ENCODE results near the gene SYNCRIP.
"Not testable (repeated sequence)": the region's sequence is repeated elsewhere in the genome, so short reads cannot be mapped to it uniquely, and the experiment has no call there.

Gene SYNCRIP

DNA sequence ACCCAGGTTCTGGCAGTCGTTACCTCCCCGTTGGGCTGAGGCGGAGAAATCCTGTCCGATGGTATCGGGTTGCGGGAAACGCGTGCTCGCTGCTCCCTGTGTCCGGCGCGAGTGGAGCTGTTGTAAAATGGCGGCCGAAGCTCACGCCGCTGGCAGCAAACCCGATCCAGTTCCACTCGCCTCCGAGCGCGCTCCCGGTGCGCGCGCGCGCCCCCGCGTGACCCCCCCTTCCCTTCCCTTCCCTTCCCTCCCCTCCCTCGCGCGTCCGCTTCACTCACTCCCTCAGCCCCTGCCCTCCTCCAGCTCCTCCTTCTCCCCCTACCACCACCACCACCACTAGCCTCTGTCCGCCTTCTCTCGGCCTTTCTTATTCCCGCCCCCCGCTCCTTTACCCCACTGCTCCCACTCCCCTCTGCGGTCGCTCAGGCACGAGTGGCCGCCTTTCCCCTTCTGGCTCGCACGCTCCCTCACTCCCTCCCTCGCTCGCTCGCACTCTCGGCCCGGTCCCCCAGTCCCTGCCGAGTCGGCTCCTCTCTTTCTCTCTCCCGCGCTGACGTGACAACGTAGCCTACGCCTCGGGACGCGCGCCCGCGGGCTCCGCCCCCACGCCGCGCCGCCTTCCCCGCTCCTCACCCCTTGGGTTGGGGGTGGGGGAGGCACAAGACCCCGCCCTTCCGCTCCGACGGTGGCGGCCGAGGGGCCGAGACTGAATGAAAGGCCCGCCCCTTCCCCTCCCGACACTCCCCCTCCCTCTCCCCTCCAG, at the start of gene SYNCRIP:
TSS of gene SYNCRIP (minus strand) at position 113 of the 763 bp plus-strand sequence. CDS start 1,447 bp downstream, outside the sequence.
- peak; percentile 39 for FAIRE-seq

GRCh38 chr6:85691478-85691877, 48.8 kb upstream of the SYNCRIP start:
- no peak for FAIRE-seq

DNA sequence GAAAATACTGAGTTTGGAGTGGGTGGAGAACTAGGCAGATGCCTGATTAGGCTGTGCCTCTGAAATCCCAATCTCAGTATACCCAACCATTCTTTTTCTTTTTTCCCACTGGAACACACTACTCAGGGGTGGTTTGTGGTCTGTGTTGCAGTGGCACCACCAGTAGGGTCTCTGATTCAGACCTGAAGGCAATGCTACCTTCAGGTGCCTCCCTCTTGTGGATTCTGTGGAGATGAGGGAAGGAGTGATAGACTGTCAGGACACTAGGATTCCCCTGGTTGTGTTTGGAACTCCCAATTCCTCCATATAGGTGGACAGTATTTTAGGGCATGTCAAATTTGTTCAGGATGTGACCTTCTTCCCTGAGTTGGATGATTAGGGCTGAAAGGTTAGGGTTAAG, 47.4 kb upstream of the SYNCRIP start:
- FAIRE-seq: no peak

- FAIRE-seq: no peak
Measured at GRCh38 chr6:85685713-85686112, 43.0 kb upstream of the SYNCRIP start.

DNA sequence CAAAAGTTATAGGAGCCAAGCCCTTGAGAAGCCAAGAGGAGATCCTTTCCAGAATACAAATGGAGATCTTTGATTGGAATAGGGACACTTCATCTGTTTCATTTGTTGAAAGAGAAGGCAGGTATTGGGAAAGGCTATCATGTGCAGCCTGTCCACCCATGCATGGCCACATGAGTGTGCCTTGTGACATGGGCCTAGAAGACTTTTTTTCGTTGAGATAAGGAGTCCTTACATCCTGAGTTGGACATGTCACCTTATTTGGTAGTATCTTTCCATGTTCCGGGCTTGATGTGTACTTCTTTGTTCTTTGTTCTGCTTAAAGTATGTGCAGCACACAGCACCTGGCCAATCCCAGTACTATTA, 42.1 kb upstream of the SYNCRIP start:
- FAIRE-seq: no peak

DNA sequence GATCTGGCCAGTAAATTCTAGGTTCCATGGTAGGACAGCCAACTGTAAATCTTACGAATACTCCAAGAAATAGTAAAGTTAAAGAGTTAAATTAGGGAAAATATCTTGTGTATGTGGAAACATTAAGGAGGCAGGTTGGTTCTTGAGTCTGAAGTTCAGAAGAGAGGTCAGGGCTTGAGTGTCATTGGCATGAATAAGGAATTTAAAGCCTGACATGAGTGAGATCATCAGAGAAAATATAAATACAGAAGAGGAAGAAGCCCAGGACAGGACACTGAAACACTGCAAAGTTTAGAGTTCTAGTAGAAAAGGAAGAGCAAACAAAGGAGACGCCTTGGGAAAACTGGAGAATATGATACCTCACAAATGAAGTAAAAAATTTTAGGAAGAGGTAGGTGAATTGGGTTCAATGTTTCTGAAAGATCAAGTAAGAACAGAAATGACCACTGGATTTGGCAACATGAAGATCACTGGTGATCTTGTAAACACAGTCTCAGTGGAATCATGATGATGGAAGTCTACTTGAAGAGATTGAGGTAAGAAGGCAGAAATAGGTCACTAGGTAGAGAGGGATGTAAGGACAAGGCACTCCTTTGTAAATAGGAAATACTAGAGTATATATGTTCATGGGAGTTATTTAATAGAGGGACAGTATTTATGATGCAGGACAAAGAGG, 41.6 kb upstream of the SYNCRIP start:
- no peak for FAIRE-seq

DNA sequence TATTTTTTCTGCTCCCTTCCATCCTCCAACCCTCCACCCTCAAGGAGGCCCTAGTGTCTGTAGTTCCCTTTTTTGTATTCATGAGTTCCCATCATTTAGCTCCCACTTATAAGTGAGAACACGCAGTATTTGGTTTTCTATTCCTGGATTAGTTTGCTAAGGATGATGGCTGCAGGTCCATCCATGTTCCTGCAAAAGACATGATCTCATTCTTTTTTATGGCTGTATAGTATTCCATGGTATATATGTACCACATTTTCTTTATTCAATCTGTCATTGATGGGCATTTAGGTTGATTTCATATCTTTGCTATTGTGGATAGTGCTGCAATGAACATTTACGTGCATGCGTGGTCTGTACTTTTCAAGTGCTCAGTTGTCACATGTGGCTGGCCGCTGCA, 39.2 kb upstream of the SYNCRIP start:
- FAIRE-seq: not testable (repeated sequence)

DNA sequence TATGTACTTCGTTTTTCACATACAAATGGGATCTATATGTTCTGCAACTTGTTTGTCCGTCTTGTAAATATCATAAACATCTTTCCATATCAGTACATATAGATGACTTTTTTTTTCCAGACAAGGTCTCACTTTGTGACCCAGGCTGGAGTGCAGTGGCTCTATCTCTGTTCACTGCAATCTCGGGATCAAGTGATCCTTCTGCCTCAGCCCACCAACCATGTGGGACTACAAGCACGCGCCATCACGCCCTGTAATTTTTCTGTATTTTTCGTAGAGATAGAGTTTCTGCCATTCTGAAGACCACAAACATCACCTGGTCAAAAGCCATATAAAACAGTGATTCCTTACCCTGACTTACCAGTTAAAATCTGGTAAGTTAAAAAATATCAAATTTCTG, 37.7 kb upstream of the SYNCRIP start:
- FAIRE-seq: no peak

- FAIRE-seq: peak; percentile 60
Measured at GRCh38 chr6:85679445-85680123, 36.9 kb upstream of the SYNCRIP start.

GRCh38 chr6:85678602-85679444, 36.1 kb upstream of the SYNCRIP start:
- peak; percentile 45 for FAIRE-seq

DNA sequence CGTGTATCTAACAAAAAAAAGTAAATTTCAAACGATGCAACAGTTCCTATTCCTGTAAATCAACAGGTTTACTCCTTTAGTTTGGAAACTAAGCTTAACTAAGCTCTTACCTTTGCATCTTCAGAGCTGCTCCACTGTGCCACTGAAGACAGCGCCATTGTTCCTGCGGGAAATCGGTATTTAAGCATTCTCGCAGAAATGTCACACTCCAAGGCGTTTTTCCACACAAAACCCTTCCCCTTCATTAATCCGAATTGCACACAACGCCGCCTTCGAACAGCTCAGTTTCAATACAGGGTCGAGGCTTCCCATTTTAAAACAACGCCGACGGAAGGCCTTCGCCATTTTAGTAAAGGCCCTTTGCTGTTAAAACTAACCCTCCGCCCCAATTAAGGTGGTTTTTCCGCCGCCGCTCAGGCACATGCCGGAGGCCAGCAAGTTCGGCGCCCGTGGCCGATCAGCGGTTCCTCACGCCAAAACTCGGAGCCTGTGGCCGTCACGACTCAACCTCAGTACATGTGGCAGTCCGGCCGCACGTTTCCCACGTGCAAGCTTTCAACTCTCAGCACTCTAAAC, 35.4 kb upstream of the SYNCRIP start:
- no peak for FAIRE-seq

DNA sequence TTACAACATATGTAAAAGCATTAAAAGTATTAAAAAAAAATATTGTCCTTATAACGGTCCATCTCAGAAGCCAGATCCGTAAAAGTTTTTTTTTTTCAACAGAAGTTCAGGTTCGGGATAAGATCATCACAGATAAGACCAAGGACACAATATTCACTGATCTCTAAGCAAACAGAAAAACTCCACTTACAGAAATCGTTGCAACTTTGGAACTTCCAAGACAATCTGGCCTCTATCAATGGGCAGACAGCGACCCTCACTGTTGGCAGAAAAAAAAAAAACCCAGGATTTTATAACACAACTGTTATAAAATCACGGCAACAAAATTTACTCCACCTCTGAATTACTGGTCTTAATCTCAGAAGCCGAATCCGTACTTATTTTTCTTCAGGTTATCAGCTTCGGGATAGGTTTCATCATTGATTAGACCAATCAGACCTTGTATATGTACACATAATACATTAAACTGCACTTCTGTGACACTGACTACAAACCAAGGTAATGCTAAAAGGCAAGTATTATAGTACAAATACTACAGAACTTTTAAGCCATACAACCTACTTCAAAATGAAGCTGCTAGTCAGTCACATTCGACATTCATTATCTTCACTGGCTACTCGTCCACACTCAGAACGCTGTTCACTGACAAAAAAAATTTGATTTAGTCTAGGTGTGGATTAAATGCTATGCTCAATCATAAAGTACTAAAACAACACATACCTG, 34.7 kb upstream of the SYNCRIP start:
- no peak for FAIRE-seq

DNA sequence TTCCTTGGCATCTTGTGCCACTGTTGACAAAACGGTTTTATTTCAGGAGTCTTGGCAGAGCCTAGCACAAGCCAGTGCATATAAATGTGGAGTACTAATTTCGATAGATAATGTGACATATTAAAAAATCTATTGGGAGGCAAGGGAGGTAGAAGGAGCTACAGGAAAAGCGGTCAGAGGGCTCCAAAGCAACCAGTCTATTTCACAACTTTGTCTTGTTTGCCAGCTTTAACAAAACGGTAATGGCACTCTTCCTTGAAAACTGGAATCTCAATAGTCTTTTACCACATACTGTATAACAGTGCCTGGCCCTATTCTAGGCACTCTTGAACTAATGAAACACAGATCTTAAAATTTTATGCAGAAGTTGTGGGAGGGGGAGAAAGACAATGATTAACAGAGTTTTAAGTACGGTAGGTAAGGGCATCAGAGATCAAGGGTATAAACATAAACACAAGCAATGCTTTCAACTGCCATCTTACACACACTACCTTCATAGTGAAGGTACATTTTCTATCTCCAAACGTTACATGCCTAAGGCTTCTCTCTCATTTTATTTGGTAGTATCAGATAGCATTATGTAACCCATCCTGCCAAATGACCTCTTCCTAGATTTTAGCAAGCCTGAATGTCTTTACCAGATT, 33.5 kb upstream of the SYNCRIP start:
- no peak for FAIRE-seq

DNA sequence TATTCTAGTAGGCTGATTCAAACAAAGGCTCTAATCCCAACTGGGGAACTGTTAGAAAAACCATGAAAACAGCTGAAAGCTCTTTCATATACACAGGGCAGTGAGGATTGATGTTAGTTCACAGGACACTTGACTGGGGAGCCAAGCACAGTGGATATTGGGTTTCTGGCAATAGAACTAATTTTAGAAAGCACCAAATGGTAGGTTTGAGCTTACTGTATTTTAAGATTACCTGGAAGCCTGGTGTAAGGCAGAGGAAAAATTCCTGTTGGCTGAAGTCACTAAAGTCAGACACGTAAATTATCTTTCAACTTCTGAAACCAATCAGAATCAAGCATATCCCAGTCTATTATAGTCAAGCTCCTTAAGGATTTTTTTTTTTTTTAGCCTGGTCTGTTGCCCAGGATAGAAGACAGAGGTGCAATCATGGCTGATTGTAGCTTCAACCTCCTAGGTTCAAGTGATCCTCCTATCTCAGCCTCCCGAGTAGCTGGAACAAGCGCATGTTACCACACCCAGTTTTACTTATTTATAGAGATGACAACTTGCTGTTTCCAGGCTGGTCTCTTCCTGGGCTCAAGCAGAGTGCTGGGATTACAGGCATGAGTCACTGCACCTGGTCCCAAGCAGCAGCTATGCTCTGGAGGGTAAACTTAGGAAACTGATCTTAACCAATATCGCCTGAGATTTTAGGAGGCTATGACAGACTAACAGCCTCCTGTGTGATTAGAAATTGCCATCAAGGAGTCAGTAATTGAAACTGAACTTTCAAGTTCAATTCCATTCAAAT, 32.5 kb upstream of the SYNCRIP start:
- FAIRE-seq: no peak

DNA sequence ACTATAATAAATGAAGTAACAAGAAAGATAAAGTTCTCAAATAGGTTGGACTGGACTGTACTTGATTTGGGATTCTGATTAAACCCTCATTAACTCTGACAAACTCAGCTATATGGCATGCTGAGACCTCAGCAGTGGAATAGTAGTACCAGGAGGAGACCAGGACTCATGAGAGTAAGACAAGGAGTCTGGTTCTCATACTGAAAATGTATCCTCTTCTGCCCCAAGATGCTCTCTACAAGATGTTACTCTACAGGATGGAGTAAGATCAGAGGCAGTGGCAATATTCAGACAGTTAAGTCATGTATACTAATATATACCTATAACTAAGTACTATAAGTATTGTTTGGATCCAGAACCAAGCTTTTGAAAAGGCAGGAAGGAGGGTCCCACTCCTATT, 31.9 kb upstream of the SYNCRIP start:
- no peak for FAIRE-seq

DNA sequence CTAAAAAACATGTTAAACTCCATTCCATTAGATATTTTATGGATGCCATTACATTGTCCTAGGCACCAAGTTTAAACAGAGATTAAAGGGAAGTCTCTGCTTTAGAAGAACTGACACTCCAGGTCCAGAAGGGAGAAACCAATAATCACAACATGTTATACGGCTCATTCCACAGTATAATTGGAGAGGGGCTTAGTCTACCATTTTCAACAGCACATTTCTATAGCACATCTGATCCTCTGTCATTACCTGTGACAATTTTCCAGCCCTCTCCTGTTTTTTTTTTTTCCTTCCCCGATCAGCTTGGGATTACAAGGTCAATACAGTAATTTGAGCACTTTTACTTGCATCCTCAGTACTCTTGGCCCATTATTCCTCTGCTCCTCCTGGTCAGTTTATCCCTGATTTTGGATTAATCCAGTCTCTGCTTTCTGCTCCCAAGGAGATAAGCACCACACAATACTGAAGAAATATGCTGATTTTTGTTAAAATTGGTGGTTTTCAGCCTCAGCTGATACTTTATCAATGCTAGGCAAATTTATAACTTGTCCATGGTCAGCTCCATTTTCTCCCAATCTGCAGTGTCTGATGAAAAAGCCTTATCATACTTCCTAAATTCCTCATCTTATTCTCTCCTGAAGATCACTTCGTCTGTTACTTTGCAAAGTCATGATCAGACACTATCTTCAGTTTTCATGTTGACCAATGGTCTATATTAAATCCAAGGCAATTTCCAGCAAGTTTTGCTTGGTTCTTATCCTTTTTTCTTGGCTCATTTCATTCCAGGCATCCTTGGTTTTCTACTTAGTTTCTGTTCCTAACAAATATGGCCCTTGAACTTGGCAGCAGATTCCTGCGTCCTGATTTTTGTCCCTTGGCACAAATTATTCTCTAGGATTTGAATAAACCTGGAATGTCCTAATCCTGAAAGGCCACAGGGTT, 30.8 kb upstream of the SYNCRIP start:
- FAIRE-seq: peak; percentile 78

GRCh38 chr6:85672623-85673022, 29.9 kb upstream of the SYNCRIP start:
- FAIRE-seq: peak; percentile 74

GRCh38 chr6:85672050-85672449, 29.4 kb upstream of the SYNCRIP start:
- no peak for FAIRE-seq

GRCh38 chr6:85670573-85670972, 27.9 kb upstream of the SYNCRIP start:
- FAIRE-seq: peak; percentile 25
